Activated naive CD8-positive, alpha-beta T cell treated with anti-CD3 and anti-CD28 coated beads for 36 hours (primary cell): ENCODE measurements around the gene AFG1L. TPM values are rescaled to one million over a fixed set of nuclear protein-coding genes. Genes with fewer than 3 reads are reported as not detected.
"Not testable (repeated sequence)": the region's sequence is repeated elsewhere in the genome, so short reads cannot be mapped to it uniquely, and the experiment has no call there.

Experiments used
- DNase-seq: peaks from one replicate; pipeline ENCODE4 v3.0.0; 2021
- H3K27ac Mint-ChIP-seq: one replicate; pipeline ENCODE4 v1.8.0; 2022; ENCODE audit warnings: mild to moderate bottlenecking, moderate library complexity, mixed read lengths
- H3K27me3 Mint-ChIP-seq: one replicate; pipeline ENCODE4 v1.8.0; 2022; ENCODE audit warnings: mild to moderate bottlenecking, mixed read lengths
- H3K36me3 Mint-ChIP-seq: one replicate; pipeline ENCODE4 v1.8.0; 2021; ENCODE audit warnings: mild to moderate bottlenecking, mixed read lengths
- H3K4me1 Mint-ChIP-seq: one replicate; pipeline ENCODE4 v1.8.0; 2021; ENCODE audit warnings: mixed read lengths
- H3K4me3 Mint-ChIP-seq: one replicate; pipeline ENCODE4 v1.8.0; 2022; ENCODE audit warnings: mild to moderate bottlenecking, moderate library complexity, mixed read lengths
- H3K9me3 Mint-ChIP-seq: one replicate; pipeline ENCODE4 v1.8.0; 2022; ENCODE audit warnings: mixed read lengths
- total RNA-seq, 2 experiments: library from RNA; stranded (reverse); gene quantifications; one replicate each; pipeline ENCODE4 v1.2.3, GENCODE V29; 2021

The AFG1L gene
- 1 to 10 TPM; 4.0 to 4.6 TPM for total RNA-seq

GRCh38 chr6:108294727-108295625, at the start of gene AFG1L:
TSS of gene AFG1L (plus strand) at chr6:108295054. CDS start at chr6:108295080, 26 bp downstream.
- no peaks in the 10 kb centered on the region for H3K27me3 Mint-ChIP-seq

GRCh38 chr6:108245095-108245494, 49.8 kb upstream of the AFG1L start:
- Mint-ChIP-seq H3K9me3 (peaks cover 20% of the 10 kb centered on the region), H3K4me1 (peaks cover 27% of the 10 kb centered on the region), H3K36me3 (peaks cover 69% of the 10 kb centered on the region)
- not testable (repeated sequence) for H3K27ac Mint-ChIP-seq, H3K27me3 Mint-ChIP-seq, H3K4me3 Mint-ChIP-seq, DNase-seq

More at GRCh38 chr6:108294727-108295625, at the start of gene AFG1L:
- peaks cover 15% of the 10 kb centered on the region for H3K4me1 Mint-ChIP-seq
- peak; percentile 88 for DNase-seq
- peaks cover 2% of the 10 kb centered on the region for H3K36me3 Mint-ChIP-seq
- H3K27ac Mint-ChIP-seq = peak within 1 kb of the TSS; percentile 99
- H3K4me3 Mint-ChIP-seq = peak within 1 kb of the TSS; percentile 92
- no peaks in the 10 kb centered on the region for H3K9me3 Mint-ChIP-seq

- H3K27me3 Mint-ChIP-seq = no peaks in the 10 kb centered on the region
- H3K9me3 Mint-ChIP-seq = peaks cover 9% of the 10 kb centered on the region
- DNase-seq = no peak
- H3K27ac Mint-ChIP-seq = peak overlapping the region; percentile 3
- H3K36me3 Mint-ChIP-seq = peaks cover 50% of the 10 kb centered on the region
- no peak overlapping the region for H3K4me3 Mint-ChIP-seq
- H3K4me1 Mint-ChIP-seq = peaks cover 41% of the 10 kb centered on the region
Measured at GRCh38 chr6:108247965-108248536, 46.8 kb upstream of the AFG1L start.

GRCh38 chr6:108250240-108250866, 44.5 kb upstream of the AFG1L start:
- Mint-ChIP-seq H3K4me3 (no peak overlapping the region), H3K27ac (no peak overlapping the region), H3K4me1 (peaks cover 50% of the 10 kb centered on the region), H3K36me3 (peaks cover 32% of the 10 kb centered on the region), H3K27me3 (no peaks in the 10 kb centered on the region), H3K9me3 (peaks cover 6% of the 10 kb centered on the region)
- no peak for DNase-seq

DNA sequence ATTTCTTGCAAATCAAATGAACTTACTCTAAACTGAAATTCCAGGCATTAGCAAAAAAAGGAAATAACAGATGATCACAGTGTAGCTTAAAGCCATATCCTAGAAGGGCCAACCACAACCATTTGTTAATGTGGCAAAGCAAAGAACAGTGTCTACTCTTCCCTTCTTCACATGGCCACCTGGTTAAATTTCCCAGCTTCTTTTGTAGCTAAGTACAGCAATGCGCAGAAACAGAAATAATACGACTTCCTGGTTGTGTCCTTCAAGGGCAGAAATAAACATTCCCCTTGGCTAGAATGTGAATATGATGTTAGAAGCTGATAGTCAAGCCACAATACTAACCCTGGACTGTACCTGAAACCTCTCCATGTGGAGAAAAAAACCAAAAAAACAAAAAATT, 43.6 kb upstream of the AFG1L start:
- Mint-ChIP-seq H3K36me3 (peaks cover 25% of the 10 kb centered on the region), H3K9me3 (no peaks in the 10 kb centered on the region), H3K4me1 (peaks cover 51% of the 10 kb centered on the region), H3K27me3 (no peaks in the 10 kb centered on the region), H3K4me3 (no peak overlapping the region), H3K27ac (no peak overlapping the region)
- DNase-seq = no peak

DNA sequence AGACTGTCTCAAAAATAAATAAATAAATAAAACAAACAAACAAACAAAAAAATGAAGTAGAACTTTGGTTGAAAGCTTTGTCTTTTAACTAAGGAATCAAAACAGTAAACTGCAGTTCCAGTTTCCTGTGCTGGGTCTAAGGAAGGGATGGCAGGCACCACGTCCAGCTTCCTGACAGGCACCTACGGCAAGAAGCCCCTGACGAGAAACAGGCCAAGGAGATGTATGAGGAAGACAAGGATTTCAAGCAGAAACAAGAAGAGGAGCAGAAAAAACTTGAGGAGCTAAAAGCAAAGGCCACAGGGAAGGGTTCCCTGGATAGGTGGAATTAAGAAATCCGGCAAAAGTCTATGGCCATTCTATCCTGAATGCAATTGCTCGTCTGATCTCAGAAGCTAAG, 42.8 kb upstream of the AFG1L start:
- Mint-ChIP-seq H3K4me1 (peaks cover 54% of the 10 kb centered on the region), H3K27ac (no peak overlapping the region), H3K9me3 (no peaks in the 10 kb centered on the region), H3K4me3 (no peak overlapping the region), H3K27me3 (no peaks in the 10 kb centered on the region), H3K36me3 (peaks cover 23% of the 10 kb centered on the region)
- no peak for DNase-seq

GRCh38 chr6:108253241-108253640, 41.6 kb upstream of the AFG1L start:
- H3K27me3 Mint-ChIP-seq = no peaks in the 10 kb centered on the region
- no peak overlapping the region for H3K4me3 Mint-ChIP-seq
- H3K36me3 Mint-ChIP-seq = peaks cover 14% of the 10 kb centered on the region
- DNase-seq = no peak
- H3K9me3 Mint-ChIP-seq = no peaks in the 10 kb centered on the region
- peaks cover 48% of the 10 kb centered on the region for H3K4me1 Mint-ChIP-seq
- no peak overlapping the region for H3K27ac Mint-ChIP-seq

- no peak overlapping the region for H3K4me3 Mint-ChIP-seq
- no peak for DNase-seq
- peaks cover 9% of the 10 kb centered on the region for H3K36me3 Mint-ChIP-seq
- H3K27me3 Mint-ChIP-seq = no peaks in the 10 kb centered on the region
- no peak overlapping the region for H3K27ac Mint-ChIP-seq
- H3K4me1 Mint-ChIP-seq = peaks cover 47% of the 10 kb centered on the region
- no peaks in the 10 kb centered on the region for H3K9me3 Mint-ChIP-seq
Measured at GRCh38 chr6:108254433-108255410, 40.1 kb upstream of the AFG1L start.

DNA sequence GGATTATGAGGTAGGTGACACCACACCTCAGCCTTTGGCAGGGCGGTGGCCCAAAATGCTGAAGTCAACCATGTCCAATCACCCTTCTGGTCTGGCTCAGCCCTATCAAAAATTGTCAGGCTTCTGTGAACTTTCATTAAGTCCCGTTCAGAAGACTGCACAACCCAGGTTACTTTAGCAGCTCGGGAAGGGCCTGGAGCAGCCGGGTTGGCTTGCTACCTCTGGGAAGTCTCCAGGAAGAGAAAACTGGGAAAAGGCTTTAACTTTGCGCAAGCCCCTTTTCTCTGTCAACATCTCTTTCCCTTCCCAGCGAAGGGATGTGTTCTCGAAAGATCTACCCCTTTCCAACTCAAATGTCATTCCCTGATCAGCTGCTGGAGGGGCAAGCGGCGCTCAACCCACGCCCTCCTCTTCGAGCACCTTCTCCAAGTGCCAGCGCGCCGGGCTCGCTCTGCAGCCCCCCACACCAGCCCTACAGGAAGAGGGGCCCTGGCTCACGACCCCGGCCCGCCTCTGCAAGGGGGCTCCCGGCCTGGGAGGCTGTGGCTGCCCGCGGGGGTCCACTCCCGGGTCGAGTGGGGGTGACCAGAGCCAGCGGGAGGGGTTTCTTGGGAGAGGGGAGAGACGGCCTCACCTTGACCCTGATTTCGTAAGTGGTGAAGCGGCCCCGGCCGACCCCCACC, 34.6 kb upstream of the AFG1L start:
- Mint-ChIP-seq H3K36me3 (peaks cover 1% of the 10 kb centered on the region), H3K9me3 (no peaks in the 10 kb centered on the region), H3K4me3 (peak overlapping the region; percentile 83), H3K27me3 (no peaks in the 10 kb centered on the region), H3K27ac (peak overlapping the region; percentile 78), H3K4me1 (peaks cover 15% of the 10 kb centered on the region)
- DNase-seq = peak; percentile 26

DNA sequence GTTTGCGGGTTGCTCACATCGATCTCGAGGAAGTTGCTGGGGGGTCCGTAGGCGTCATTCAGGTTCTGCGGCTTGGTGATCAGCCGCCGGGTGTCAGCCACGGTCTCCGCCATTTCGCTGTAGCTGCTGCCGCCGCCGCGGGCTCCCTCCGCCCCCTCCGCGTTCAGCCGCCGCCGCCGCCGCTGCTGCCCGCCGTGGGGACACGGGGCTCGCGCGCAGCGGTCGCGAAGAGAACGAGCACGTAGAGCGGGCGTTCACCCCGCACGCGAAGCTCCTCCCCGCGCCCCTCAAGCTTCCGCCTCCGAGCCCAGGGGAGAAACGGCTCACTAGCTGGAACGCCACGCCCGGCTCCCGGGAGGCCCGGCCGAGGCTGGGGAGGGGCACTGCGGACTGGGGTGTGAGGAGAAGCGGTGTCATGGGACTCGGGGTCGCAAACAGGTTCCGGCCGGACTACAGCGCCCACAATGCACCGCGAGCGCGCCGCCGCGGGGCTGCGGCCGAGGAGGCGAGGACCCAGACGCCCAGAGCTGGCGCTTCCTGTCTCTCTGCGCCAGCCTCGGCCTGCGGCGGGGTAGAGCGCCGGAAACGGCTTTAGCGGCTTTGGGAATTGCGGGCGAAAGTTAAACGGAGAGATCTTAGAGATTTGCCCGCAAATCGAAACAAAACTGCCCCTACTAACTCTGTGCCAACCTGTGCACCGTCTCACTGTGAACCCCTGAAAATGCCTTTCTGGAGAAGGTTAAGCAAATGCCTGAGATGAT, 33.9 kb upstream of the AFG1L start, which contains the start of gene SNX3:
Gene SNX3, minus strand, starts transcription at position 232 of the 761 bp plus-strand sequence. Its CDS starts 119 bp downstream, at position 113.
- H3K27me3 Mint-ChIP-seq = no peaks in the 10 kb centered on the region
- peaks cover 14% of the 10 kb centered on the region for H3K4me1 Mint-ChIP-seq
- peak within 1 kb of the TSS; percentile 83 for H3K4me3 Mint-ChIP-seq
- peak within 1 kb of the TSS; percentile 88 for H3K27ac Mint-ChIP-seq
- peak; percentile 94 for DNase-seq
- peaks cover 1% of the 10 kb centered on the region for H3K36me3 Mint-ChIP-seq
- H3K9me3 Mint-ChIP-seq = no peaks in the 10 kb centered on the region

- no peaks in the 10 kb centered on the region for H3K9me3 Mint-ChIP-seq
- H3K27me3 Mint-ChIP-seq = no peaks in the 10 kb centered on the region
- H3K36me3 Mint-ChIP-seq = no peaks in the 10 kb centered on the region
- H3K4me3 Mint-ChIP-seq = no peak overlapping the region
- H3K27ac Mint-ChIP-seq = no peak overlapping the region
- H3K4me1 Mint-ChIP-seq = peaks cover 8% of the 10 kb centered on the region
- DNase-seq = no peak
Measured at GRCh38 chr6:108263371-108263770, 31.5 kb upstream of the AFG1L start.

DNA sequence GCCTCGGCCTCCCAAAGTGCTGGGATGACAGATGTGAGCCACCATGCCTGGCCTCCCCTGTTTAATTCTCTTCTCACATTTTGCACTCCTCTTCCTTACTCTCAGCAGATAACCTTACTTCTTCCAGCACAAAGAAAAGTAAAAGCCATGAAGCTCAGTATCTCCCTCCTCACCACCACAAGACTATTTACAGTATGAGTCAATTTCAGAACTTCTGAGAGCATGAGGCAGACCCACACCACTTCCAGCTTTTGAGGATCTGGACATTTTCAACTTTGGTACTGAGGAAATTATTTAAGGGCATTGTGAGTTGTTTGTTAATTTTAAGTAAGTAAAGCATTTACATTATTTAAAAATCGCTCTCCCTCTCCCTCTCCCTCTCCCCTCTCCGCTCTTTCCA, 26.0 kb upstream of the AFG1L start:
- no peak overlapping the region for H3K4me3 Mint-ChIP-seq
- no peaks in the 10 kb centered on the region for H3K9me3 Mint-ChIP-seq

GRCh38 chr6:108269955-108270354, 24.9 kb upstream of the AFG1L start:
- H3K4me1 Mint-ChIP-seq, H3K4me3 Mint-ChIP-seq, H3K27me3 Mint-ChIP-seq, DNase-seq, H3K36me3 Mint-ChIP-seq, H3K9me3 Mint-ChIP-seq, H3K27ac Mint-ChIP-seq: not testable (repeated sequence)

More for the DNA sequence above, 26.0 kb upstream of the AFG1L start:
- peaks cover 3% of the 10 kb centered on the region for H3K27me3 Mint-ChIP-seq
- no peaks in the 10 kb centered on the region for H3K36me3 Mint-ChIP-seq
- H3K4me1 Mint-ChIP-seq = no peaks in the 10 kb centered on the region
- no peak for DNase-seq
- H3K27ac Mint-ChIP-seq = no peak overlapping the region
